Kidney capillary endothelial cell (primary cell): Measurements from ENCODE around the gene MPHOSPH9.
A peak's percentile ranks its signal among the peaks of the same experiment; 100 is the strongest.

Source experiments
- DNase-seq: peaks from one replicate; pipeline ENCODE4 v3.0.0-alpha.2; 2018; ENCODE audit warnings: low spot score

The MPHOSPH9 gene, protein sequence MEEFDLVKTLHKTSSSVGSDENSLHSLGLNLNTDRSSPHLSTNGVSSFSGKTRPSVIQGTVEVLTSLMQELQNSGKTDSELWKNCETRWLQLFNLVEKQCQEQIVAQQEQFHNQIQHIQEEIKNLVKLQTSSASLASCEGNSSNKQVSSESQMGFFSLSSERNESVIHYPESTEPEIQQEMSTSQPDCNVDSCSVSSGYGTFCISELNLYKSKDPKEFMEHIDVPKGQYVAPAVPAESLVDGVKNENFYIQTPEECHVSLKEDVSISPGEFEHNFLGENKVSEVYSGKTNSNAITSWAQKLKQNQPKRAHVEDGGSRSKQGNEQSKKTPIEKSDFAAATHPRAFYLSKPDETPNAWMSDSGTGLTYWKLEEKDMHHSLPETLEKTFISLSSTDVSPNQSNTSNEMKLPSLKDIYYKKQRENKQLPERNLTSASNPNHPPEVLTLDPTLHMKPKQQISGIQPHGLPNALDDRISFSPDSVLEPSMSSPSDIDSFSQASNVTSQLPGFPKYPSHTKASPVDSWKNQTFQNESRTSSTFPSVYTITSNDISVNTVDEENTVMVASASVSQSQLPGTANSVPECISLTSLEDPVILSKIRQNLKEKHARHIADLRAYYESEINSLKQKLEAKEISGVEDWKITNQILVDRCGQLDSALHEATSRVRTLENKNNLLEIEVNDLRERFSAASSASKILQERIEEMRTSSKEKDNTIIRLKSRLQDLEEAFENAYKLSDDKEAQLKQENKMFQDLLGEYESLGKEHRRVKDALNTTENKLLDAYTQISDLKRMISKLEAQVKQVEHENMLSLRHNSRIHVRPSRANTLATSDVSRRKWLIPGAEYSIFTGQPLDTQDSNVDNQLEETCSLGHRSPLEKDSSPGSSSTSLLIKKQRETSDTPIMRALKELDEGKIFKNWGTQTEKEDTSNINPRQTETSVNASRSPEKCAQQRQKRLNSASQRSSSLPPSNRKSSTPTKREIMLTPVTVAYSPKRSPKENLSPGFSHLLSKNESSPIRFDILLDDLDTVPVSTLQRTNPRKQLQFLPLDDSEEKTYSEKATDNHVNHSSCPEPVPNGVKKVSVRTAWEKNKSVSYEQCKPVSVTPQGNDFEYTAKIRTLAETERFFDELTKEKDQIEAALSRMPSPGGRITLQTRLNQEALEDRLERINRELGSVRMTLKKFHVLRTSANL

DNA sequence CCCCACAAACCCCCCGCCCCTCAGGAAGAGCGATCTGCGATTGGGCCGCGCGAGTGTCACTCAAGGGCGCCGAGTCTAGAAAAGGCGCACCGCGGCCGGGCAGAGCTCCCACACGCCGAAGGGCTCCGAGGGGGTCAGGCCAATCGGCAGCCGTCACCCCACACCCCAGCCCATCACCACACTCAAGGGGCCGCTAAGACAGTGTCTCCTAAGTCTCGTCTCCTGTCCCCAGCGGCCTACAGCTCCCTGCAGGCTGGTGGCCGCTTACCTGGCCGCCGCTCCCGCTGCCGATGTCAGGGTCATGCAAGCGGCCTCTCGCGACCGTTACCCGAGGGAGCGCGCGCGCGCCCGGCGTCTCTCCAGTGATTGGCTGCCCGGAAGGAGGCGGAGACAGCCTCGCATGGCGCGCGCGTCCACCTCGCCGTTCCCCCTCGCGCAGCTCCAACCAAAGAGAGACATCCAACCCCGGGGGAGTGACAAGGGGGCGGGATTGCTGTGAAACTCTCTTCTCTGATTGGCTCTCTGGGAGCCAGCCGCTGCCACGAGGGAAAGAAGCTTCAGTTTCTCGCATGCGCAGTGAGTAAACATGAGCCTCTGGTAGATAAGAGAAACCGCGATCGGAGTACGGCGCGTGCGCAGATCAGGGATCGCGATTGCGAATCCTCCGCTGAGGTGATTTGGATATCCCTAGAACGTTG is at the start of gene MPHOSPH9, which contains the start of gene MTRFR:
TSS of gene MPHOSPH9 (minus strand) at position 335 of the 698 bp plus-strand sequence. CDS start 2,777 bp downstream, outside the sequence.
TSS of gene MTRFR (plus strand) at position 630 of the 698 bp plus-strand sequence. CDS start 20,239 bp downstream, outside the sequence.
- peak; percentile 100 for DNase-seq

DNA sequence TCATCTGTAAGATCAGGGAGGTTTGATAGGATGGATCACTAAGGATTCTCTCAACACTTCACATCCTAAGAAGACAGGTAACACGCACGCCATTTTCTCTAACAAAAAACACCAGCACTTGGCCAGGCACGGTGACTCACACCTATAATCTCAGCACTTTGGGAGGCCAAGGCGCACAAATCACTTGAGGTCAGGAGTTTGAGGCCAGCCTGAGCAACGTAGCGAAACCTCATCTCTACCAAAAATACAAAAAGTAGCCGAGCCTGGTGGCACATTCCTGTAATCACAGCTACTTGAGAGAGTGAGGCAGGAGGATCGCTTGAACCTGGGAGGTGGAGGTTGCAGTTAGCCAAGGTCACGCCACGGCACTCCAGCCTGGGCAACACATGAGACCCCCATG is 49.2 kb upstream of the MPHOSPH9 start:
- no peak for DNase-seq

DNA sequence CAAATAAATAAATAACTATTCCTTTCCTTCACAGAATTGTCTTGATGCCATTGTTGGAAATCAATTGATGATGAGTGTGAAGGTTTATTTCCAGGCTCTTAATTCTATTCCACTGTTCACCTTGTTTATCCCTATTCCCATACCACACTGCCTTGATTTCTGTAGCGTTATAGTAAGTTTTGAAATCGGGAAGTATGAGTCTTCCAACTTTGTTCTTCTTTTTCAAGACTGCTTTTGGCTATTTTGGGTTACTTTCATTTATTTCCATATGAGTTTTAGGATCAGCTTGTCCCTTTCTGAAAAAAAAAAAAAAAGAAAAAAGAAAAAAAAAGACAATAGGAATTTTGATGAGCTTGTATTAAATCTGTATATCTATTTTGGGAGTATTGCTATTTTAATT is 48.0 kb upstream of the MPHOSPH9 start:
- DNase-seq, result no peak

DNA sequence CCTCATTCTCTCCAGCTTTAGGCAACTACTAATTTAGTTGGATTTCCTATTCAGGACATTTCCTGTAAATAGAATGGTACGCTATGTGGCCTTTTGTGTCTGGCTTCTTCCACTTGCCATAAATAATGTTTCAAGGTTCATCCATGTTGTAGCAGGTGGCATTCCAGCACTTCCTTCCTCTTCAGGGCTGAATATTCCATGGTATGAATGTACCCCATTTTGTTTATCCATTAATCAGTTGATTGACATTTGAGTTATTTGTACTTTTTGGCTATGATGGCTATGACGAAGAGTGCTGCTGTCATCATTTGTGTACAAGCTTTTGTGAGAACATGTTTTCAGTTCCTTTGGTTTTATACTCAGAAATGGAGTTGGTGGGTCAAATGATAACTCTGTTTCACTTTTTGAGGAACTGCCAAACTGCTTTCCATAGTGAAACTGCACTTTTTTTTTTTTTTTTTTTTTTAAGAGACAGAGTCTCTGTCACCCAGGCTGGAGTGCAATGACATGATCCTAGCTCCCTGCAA is 45.2 kb upstream of the MPHOSPH9 start:
- peak; percentile 84 for DNase-seq

DNA sequence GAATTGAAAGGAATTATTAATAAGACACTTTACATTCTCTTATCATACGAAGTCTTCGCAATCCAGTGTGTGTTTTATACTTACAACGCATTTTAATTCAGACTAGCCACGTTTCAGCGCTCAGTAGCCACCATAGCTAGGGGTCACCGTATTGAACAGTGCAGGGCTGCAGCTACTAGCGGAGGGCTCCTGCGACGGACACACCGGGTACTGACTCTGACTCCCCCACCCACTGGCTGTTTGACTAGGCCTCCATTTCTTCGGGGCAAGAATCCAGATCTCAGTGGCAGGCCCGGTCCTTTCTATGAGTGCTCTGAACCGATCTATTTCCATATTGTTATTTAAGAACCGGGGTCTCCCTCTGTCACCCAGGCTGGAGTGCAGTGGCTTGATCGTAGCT is 40.2 kb upstream of the MPHOSPH9 start:
- DNase-seq, result no peak

DNA sequence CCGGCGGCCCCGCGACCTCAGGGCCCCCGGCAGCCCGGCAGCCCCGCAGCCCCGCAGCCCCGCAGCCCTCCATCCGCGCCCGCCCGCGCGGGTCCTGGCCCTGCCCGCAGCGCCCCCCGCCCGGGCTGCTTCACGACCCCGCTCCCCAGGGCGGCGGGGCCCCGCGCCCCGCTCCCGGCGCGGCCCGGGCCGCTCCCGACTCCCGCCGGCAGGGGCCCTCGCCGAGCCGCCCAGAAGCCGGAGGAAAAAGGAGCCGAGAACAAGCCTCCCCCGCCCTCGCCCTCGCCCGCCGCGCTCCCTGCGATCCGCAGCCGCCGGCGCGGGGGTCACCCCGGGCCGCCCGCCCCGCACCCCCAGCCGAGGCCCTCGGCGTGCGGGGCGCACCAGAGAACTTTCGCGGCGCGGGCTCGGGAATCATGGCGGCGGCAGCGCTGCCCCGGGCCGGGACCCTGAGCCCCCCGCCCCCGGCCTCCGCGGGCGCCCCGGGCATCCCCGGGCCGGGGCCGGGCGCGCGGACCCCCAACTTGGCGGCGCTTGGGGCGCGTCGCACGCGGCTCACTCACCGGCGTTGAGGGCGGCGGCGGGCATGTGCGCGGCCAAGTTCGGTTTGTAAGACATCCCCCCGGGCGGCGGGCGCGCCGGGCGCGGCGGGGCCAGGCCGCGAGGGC is 38.2 kb upstream of the MPHOSPH9 start:
- peak; percentile 35 for DNase-seq

DNA sequence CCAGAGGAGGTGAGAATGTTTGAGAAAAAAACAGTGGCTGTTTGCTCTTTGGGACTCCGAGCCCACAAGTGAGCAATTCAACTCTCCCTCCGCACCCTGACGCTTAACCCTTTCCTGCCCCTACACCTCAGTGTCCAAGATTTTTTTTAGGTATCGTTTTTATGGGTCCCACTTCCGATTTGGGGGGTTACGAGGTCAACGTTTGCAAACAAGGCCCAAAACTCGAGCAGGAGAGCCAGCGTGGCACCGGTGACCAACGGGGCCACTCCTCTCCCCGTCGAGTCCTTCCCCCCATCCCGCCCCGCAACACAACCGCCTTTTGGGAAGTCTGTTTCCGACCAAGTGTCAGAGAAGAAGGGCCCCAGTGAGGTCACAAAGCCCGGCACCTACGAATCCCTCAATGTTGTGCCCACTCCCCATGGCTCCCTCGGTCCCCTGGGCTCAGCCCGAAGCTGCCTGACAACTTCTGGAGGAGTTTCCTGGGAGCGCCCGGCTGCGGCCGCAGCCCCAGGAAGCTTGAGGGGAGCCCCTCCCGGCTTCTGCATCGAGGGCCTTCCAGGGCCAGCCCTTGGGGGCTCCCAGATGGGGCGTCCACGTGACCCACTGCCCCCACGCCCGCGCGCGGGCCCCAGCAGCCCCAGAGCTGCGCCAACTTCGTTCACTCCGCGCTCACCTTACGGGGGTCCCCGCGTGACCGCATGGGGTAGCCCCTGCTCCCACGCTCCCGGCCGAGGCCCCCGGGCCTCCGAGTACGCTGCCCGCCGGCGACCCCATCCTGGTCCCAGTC is 37.5 kb upstream of the MPHOSPH9 start:
- DNase-seq, result peak; percentile 28

DNA sequence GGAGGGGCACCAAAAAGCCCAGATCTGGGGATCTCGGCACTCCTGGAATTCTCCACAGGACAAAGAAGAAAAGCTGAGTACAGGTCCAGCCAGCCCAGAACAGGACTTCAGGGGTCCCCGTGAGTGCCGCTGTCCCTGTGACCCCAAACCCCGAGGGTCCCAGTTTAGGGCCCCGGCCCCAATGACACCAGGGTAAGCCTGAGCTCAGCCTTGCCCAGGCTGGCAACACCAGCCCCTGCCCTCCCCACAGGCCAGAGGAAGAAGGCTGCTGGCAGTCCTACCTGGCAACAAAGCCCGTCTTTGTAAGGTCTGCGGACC is 36.9 kb upstream of the MPHOSPH9 start:
- DNase-seq, result no peak

DNA sequence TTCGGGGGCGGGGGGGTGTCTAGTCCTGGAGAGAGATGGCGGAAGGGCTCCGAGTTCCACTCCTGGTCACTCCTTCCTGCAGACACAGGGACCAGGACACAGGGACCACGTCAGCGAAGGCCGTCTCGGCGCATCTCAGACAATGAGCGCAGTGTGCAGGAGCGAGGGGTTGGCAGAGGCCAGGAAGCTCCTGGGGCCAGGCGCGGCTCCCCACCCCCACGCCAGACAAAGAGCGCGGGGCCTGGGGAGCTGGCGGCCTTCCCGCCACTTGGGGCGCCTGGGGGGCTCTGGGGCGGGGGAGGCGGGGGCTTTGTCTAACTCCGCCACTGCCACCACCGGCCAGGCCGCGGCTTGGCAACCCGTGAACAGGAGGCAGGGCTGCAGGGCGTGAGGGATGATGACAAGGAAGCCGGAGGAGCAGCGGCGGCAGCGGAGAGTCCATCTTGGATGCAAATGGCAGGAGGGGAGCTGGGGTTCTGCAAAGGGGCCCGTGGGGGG is 36.5 kb upstream of the MPHOSPH9 start:
- peak; percentile 93 for DNase-seq

DNA sequence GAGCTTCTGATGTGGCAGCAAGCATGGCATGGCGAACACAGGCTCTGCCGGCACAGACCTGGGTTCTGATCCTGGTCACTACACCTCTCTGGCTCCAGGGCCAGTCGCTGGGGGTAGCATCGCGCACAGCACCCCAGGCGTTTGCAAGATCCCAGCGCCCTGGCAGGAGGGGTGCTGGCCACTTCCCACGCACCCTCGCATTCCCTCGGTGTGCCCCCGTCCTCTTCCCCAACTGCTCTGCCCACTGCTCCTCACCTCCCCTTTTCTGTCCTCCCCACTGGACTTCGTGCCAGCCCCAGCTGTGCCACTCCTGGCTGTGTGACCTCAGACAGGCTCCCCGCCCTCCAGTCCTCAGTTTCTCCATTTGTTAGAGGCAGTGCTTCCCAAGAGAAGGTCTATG is 35.9 kb upstream of the MPHOSPH9 start:
- no peak for DNase-seq

DNA sequence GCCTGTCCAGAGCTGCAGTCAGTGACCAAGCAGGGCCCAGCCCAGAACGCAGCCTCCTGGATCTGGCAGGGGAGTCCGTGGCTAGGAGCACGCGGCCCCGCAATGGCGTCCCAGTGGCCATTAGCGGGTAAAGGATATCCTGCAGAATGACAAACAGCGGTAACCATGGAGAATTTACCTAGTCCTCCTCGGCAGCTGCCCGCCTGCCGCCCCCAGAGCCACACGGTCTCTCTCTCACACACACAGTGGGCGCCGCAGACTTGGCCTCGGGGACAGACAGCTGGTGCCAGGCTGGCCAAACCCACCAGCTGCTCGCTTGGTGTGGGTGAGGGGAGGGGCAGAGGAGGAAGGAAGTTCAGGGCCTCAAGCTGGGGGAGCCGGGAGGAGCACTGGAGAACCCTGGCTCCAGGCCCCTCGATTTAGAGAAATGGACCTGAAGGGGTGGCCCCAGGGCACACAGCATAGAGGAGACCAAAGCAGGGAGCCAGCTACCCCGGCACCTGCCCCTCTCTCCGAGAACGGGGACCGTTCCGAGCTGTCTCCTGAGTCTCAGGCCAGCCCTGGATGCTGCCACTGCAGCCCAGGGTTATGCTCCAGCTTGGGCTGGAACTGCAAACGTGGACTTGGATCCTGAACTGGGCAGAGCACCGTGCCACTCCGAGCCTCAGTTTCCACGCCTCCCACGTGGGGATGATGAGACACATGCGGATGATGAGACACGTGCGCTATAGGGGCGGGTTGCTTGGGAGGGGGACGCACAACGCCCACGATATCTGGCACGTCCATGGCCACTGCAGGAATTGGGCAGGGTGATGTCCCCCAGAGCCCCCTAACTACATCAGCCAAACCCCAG is 35.3 kb upstream of the MPHOSPH9 start:
- DNase-seq, result peak; percentile 79

DNA sequence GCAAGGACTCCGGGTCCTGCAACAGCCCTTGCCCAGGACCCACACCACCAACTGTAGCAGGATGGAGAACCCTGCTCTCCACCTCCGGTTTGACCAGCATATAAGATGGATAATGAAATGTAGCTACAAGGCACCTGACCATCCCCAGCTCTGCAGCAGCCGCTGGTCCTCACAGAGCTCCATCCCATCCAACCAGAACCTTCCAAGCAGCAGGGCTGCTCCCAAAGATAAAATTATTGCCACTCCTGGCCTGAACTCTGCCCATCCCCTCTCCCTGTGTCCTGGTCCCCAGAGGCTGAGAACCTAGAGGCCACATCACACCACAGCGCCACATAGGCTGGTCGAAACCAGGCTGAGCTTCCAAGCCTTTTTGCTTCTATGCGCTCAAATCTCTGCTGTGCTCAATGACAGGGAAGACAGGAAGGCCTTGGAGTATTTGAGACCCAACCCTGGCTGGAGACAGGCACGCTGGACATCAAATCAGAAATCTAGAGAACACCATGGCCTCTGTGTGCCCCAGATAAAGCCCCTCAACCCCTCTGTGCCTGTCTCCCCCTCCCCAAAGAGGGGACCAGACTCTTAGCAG is 34.5 kb upstream of the MPHOSPH9 start:
- no peak for DNase-seq

DNA sequence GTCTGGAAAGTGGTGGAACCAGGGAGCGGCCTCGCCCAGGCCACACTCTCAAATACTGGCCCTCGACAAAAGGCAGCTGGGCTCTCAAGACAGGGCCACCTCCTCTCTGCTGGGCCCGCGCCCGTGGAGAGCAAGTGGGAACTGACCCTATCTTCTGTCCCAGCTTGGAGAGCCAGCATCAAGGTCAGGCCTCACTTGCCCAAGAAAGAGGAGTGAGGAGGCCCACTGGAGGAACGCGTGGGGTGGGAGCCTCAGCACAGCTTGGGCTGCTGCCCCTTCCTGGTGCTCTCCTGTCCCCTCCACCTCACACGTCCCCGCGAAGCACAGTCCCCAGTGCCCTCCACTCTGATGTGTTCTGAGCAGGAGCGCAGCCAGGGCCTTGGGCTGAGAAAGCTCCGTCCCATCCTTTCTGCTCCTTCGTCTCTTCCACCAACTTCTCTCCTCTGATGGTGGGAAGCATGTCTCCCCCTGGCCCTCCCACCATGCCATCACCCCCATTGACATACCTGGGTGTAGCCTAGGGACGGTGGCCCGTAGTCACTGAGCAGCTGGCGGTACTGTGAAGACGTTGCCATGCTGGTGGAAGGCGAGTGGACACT is 33.8 kb upstream of the MPHOSPH9 start:
- DNase-seq, result no peak

DNA sequence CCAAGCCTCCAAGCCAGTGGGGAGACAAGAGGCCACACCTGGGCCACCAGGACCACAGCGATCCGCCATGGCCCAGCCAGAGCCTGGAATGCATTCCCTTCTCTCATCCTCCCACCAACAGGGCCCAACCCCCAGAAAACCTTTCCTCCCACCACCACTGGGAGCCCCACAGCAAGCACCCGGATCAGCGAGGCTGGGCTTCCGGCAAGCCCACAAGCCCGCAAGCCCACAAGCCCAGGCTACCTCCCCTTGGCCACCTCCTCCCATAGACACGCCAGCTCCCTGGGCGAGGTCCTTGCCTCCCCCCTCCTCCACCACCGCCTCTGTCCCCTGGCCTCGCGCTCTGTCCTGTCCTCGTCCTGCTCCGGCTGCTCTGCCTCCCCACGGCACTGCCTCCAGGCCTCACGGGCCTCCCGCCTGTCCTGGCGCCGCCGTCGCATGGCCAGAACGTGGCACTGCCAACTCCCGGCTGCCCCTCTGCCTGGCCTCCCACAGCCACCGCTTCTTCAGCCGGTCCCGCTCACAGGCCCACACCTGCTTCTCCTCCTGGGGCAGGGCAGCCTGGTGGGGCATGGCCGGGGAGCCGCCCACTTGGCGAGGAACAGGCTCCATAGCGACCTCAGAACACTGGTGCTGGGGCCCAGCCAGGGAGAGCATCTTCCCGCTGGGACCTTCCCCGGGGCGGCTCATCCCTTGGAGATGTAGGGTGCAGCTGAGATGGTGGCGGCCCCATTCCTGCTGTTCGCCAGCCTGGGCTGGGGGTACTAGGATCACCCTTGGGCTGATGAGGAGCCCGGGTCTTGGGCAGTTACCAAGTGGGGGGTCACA is 33.1 kb upstream of the MPHOSPH9 start:
- DNase-seq, result no peak

DNA sequence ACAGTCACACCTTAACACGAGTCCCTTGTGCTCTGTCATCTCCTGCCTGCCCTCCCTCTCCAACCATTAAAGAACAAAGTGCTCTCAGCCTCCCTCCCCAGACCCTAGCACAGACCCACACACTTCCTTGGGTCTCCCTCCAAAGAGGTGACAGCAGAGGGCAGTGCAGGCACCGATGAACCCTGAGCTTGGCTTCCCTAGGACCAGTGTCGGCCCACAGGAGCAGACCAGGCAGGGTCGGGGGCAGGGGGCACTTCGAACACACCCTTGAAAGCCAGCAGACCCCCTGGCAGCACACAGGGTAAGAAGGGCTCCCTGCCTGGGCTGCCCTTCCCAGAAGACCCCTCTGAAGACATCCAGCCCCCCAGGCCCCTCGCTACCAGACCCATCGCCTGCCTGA is 31.7 kb upstream of the MPHOSPH9 start:
- DNase-seq, result no peak

DNA sequence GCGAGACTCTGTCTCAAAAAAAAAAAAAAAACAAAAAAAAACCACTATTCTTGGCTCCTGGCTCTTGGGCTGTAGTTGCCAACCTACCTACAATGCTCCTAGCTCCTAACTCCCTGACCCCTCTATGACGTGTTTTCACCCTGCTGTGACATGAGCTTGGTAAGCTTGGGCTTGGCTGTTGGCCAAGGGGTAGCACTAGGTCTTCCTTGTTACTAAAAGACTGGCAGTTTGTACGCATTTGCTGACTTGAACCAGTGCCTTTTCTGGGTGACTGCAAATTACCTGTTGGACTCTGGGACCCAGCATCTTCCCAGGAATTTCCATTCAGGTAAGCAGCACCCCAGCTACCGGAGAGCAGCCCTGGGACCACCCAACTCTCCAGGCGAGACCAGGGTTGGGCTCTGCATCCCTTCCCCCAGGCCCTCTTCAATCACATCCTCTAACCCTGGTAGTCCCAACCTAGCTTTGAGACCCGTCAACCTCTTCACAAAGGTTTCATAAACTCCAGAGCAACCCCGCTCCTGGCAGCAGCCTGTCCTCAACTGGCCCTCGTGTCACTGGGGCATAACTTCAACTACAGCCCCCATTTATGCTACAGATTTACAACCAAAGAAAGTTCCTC is 30.4 kb upstream of the MPHOSPH9 start:
- DNase-seq, result no peak

DNA sequence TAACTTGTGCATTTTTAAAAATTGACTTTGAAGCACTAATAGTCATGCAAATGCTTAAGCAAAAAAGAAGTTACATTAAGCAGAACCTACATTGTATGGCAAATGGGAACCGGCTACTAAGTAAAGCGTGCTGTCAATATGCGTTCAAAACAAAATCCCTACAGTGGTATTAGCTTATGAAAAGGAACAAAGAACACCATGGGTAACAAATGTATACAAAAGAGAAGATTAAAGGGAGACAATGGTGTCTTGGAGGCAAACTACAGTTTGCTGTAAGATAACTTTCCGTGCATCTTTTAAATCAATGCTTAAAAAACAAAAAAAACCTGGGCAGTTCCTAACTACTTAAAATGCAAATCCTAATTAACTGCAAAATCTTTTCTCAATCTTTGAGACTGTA is 28.3 kb upstream of the MPHOSPH9 start:
- no peak for DNase-seq
